Type B pancreatic cell (in vitro differentiated cells): ENCODE measurements around the gene GRIN2A. TPM values are rescaled to one million over a fixed set of nuclear protein-coding genes. Genes with fewer than 3 reads are reported as not detected.
A peak's percentile ranks its signal among the peaks of the same experiment; 100 is the strongest.

Source experiments
- DNase-seq: peaks from one replicate; pipeline ENCODE4 v3.0.0; 2021; ENCODE audit warnings: mixed read lengths; ENCODE audit not compliant: unreplicated experiment; ENCODE audit errors: extremely low spot score
- H3K27ac Mint-ChIP-seq: 2 replicates; pipeline ENCODE4 v1.8.0; 2021; ENCODE audit warnings: mild to moderate bottlenecking, mixed read lengths
- H3K27me3 Mint-ChIP-seq: 2 replicates; pipeline ENCODE4 v1.8.0; 2021; ENCODE audit warnings: mixed read lengths
- H3K36me3 Mint-ChIP-seq: 2 replicates; pipeline ENCODE4 v1.8.0; 2021; ENCODE audit warnings: mixed read lengths
- H3K4me1 Mint-ChIP-seq: one replicate; pipeline ENCODE4 v1.8.0; 2021; ENCODE audit warnings: mixed read lengths; ENCODE audit not compliant: unreplicated experiment
- H3K4me3 Mint-ChIP-seq: 2 replicates; pipeline ENCODE4 v1.8.0; 2021; ENCODE audit warnings: mild to moderate bottlenecking, mixed read lengths
- H3K9me3 Mint-ChIP-seq: 2 replicates; pipeline ENCODE4 v1.8.0; 2021; ENCODE audit warnings: mixed read lengths
- total RNA-seq: library from RNA; stranded (reverse); gene quantifications from 2 replicates; pipeline ENCODE4 v1.2.1, GENCODE V29; 2021; ENCODE audit warnings: low replicate concordance
- TF ChIP-seq, protein P1 (sequence below): fragments of 200-600 bp; sonication (generic); conservative IDR thresholded peaks from 2 replicates; pipeline ENCODE4 v1.5.0; 2021; ENCODE audit warnings: antibody characterized with exemption, mild to moderate bottlenecking

The GRIN2A gene
- total RNA-seq, 1 donor from 2014 or later = 7.1 TPM

DNA sequence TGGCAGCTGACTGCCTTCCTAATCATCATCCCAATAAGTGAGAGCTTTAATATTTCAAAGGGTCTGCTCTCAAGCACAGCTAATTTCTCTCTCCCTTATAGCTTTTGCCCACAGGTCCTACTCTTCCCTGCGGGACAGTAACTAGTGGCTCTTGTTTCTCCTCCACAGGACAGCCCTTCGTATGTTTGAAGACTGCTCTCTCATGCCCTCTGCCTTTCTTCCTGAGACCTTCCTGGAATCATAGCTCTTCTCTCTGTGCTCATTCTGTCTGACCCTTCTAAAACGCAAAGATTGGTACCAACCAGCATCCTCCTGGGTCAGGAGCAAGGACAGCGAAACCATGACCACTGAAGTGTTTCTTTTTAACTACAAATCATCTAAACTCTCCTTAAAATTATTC is 168.9 kb downstream of the GRIN2A start:
- no peaks in the 10 kb centered on the region for H3K36me3 Mint-ChIP-seq
- H3K4me3 Mint-ChIP-seq = no peak overlapping the region
- no peak overlapping the region for H3K27ac Mint-ChIP-seq

DNA sequence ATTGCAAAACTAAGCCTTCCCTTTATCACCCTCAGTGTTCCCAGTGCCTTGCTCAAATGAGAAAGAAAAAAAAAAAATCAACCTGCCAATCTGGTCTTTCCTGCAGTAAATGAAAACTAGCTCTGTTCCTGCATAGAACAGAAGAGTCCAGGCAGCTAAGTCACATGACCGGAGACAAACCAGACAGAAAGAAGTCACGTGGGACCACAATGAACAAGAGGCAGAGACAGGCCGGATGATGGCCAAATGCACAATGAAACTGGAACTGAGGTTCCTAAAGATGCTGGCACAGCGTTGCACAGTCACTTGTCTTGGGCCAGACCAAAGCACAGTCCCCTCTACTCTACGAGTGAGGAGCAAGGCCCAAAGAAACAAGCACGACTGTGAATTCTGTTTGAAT is 172.5 kb downstream of the GRIN2A start:
- Mint-ChIP-seq H3K27me3 (peaks cover 10% of the 10 kb centered on the region), H3K4me3 (no peak overlapping the region), H3K9me3 (no peaks in the 10 kb centered on the region), H3K27ac (peak overlapping the region; percentile 13), H3K4me1 (no peaks in the 10 kb centered on the region), H3K36me3 (no peaks in the 10 kb centered on the region)
- TF ChIP-seq, protein P1, sequence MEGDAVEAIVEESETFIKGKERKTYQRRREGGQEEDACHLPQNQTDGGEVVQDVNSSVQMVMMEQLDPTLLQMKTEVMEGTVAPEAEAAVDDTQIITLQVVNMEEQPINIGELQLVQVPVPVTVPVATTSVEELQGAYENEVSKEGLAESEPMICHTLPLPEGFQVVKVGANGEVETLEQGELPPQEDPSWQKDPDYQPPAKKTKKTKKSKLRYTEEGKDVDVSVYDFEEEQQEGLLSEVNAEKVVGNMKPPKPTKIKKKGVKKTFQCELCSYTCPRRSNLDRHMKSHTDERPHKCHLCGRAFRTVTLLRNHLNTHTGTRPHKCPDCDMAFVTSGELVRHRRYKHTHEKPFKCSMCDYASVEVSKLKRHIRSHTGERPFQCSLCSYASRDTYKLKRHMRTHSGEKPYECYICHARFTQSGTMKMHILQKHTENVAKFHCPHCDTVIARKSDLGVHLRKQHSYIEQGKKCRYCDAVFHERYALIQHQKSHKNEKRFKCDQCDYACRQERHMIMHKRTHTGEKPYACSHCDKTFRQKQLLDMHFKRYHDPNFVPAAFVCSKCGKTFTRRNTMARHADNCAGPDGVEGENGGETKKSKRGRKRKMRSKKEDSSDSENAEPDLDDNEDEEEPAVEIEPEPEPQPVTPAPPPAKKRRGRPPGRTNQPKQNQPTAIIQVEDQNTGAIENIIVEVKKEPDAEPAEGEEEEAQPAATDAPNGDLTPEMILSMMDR = no peak
- DNase-seq = no peak

More for the DNA sequence above, 168.9 kb downstream of the GRIN2A start:
- H3K4me1 Mint-ChIP-seq = no peaks in the 10 kb centered on the region
- TF ChIP-seq, protein P1 = no peak
- no peaks in the 10 kb centered on the region for H3K9me3 Mint-ChIP-seq
- DNase-seq = no peak
- H3K27me3 Mint-ChIP-seq = peaks cover 22% of the 10 kb centered on the region

DNA sequence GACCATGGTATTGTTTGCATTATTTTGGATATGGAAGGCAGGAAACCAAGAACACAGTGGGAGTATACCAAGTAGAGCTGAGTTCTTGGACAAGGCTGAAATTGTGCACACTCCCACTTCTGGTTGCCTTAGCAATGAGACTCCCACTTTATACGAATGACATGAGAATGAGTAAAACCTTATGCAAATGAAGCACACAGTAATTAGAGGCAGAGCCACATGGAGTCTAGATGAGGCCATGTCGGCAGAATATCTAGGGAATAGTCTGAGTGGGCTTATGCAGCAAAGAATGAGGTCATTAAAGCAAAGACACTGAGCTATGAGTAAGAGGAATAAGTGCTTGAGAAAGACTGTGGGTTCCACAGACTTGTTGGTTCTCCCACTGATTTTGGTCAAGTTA is 178.7 kb downstream of the GRIN2A start:
- no peaks in the 10 kb centered on the region for H3K36me3 Mint-ChIP-seq
- no peak overlapping the region for H3K4me3 Mint-ChIP-seq
- H3K4me1 Mint-ChIP-seq = no peaks in the 10 kb centered on the region
- H3K9me3 Mint-ChIP-seq = no peaks in the 10 kb centered on the region
- no peak overlapping the region for H3K27ac Mint-ChIP-seq
- DNase-seq = no peak
- H3K27me3 Mint-ChIP-seq = no peaks in the 10 kb centered on the region
- TF ChIP-seq, protein P1 = no peak

DNA sequence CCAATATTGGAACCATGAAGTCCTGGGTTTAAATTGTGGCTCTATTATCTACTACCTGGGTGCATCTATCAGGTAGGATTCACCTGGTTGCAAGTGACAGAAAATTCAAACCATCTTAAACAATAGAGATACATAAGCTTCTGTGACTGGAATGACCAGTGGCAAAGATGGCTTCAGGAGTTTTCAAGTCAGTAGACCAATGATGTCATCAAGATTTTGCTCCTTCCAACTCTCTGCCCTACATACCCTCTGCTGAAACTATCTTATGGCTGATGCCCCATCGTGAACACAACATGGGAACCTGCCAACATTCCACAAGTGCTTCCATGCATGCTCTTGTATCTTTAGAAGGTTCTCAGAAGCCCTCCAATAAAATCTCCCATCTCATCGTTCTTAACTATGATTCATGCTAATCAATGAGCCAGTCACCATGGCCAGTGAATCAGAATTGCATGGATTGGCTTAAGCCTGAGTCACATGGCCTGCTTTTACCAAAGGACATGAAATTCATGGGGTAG is 180.9 kb downstream of the GRIN2A start:
- no peaks in the 10 kb centered on the region for H3K36me3 Mint-ChIP-seq
- DNase-seq = no peak

DNA sequence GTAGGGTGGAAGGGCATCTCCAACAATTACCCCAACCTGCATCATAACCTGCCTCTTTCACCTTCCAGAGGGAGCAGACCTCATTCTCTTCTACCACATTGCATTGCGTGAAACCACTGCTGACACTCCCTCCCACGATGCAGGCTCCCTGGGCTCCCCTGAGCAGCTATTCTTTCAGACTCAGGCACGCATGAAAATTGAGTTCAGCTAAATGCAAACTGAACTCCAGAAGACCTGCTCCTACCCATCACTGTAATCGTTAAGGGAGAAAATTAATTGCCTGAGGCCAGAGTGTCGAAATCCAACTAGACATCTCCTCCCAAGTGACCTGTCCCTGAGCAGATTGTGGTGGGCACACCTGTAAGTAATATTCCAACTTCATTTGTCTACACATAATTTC is 186.0 kb downstream of the GRIN2A start:
- H3K4me1 Mint-ChIP-seq = no peaks in the 10 kb centered on the region
- H3K27me3 Mint-ChIP-seq = peaks cover 3% of the 10 kb centered on the region
- H3K4me3 Mint-ChIP-seq = no peak overlapping the region
- H3K27ac Mint-ChIP-seq = no peak overlapping the region
- no peak for DNase-seq
- H3K9me3 Mint-ChIP-seq = no peaks in the 10 kb centered on the region
- H3K36me3 Mint-ChIP-seq = peaks cover 3% of the 10 kb centered on the region
- TF ChIP-seq, protein P1 = no peak

More for the DNA sequence above, 180.9 kb downstream of the GRIN2A start:
- no peaks in the 10 kb centered on the region for H3K9me3 Mint-ChIP-seq
- TF ChIP-seq, protein P1 = no peak
- H3K27me3 Mint-ChIP-seq = no peaks in the 10 kb centered on the region
- H3K27ac Mint-ChIP-seq = no peak overlapping the region
- H3K4me1 Mint-ChIP-seq = no peaks in the 10 kb centered on the region
- no peak overlapping the region for H3K4me3 Mint-ChIP-seq

DNA sequence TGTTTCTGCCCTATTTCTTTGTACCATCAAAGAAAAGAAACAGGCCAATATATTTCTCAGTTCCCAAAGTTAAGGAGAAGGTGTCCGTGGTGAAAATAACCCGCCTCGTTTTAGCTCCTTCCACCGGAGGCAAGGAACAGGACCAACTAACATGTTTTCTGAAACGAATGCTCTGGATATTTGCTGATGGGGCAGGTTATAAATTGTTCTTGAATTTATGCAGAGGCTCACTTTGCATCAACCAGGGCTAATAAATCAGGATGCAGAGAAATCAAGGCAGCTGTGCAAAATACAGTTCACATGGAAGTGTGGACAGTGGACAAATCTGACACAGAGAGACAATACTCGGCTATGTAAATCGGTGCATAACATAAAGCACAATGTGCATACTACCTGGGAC is 189.8 kb downstream of the GRIN2A start:
- H3K9me3 Mint-ChIP-seq = no peaks in the 10 kb centered on the region
- peaks cover 7% of the 10 kb centered on the region for H3K27me3 Mint-ChIP-seq
- H3K4me1 Mint-ChIP-seq = no peaks in the 10 kb centered on the region
- H3K36me3 Mint-ChIP-seq = peaks cover 3% of the 10 kb centered on the region
- H3K27ac Mint-ChIP-seq = no peak overlapping the region
- H3K4me3 Mint-ChIP-seq = no peak overlapping the region
- TF ChIP-seq, protein P1 = no peak
- no peak for DNase-seq
